Ovary (tissue), 9 donors: ENCODE results near the gene CUL4A. TPM values are rescaled to one million over a fixed set of nuclear protein-coding genes. Genes with fewer than 3 reads are reported as not detected.

Experiments used
- DNase-seq, 5 donors: peaks; one replicate each; pipeline ENCODE4 v3.0.0-alpha.2; 2019 to 2020
- H3K27ac ChIP-seq, 2 donors: fragments of 200-600 bp; one replicate each; pipeline versions ENCODE4 v1.5.1 to v1.8.0; 2019 to 2022
- H3K27me3 ChIP-seq: fragments of 200-600 bp; one replicate; pipeline ENCODE4 v1.8.0; 2022
- H3K36me3 ChIP-seq: fragments of 200-600 bp; sonication (generic); one replicate; pipeline ENCODE4 v1.5.1; 2019
- H3K4me1 ChIP-seq: one replicate; pipeline ENCODE4 v1.8.1; 2013; ENCODE audit warnings: mild to moderate bottlenecking, moderate library complexity; ENCODE audit not compliant: insufficient read depth
- H3K4me3 ChIP-seq: fragments of 200-600 bp; sonication (generic); one replicate; pipeline ENCODE4 v1.5.1; 2017
- H3K9me3 ChIP-seq, 2 donors: fragments of 200-600 bp in 1 of 2; sonication (generic) in 1 of 2; one replicate each; pipeline versions ENCODE4 v1.5.1 to v1.8.1; 2013 to 2019; ENCODE audit warnings: mild to moderate bottlenecking in 1 of 2, moderate library complexity in 1 of 2
- EP300 ChIP-seq: sonication (generic); formaldehyde crosslinking; IDR thresholded peaks from one replicate; pipeline ENCODE4 v1.6.1; 2017; ENCODE audit warnings: antibody characterized with exemption
- POLR2A ChIP-seq: fragments of 450-650 bp; IDR thresholded peaks from one replicate; pipeline ENCODE4 v1.6.1; 2017; ENCODE audit warnings: antibody characterized with exemption, mild to moderate bottlenecking, moderate library complexity
- WGBS, 3 donors: extraction: QIAGEN DNeasy Blood & Tissue Kit in 1 of 3; methylation state at CpG; one replicate each; pipeline versions ENCODE4 v1.1.5 to v1.1.7; 2013 to 2017; 5-methylcytosine and 5-hydroxymethylcytosine counted together
- intact Hi-C, 4 donors: fragments of 100-400 bp; cut with DNase I; formaldehyde crosslinking; loops; one replicate each; pipeline versions ENCODE4 v1.11.0 to v1.15.1; 2022 to 2023
- polyA plus RNA-seq, 2 donors: library from polyadenylated mRNA; stranded (reverse); fragments of 200-250 nt in 1 of 2; fragments of 350-450 nt in 1 of 2; fragmentation: Illumina TruSeq in 1 of 2; extraction: RNeasy Lipid Tissue Mini Kit (QIAGEN cat#74804) in 1 of 2; gene quantifications; one replicate each; pipeline ENCODE4 v1.2.3, GENCODE V29; 2013 to 2014
- total RNA-seq, 7 donors: library from RNA; depleted of rRNA in 2 of 7; stranded (reverse); fragments of >200 nt in 2 of 7; fragmentation: NEBNext Ultra II Directional in 3 of 7; extraction: Animal tissue kit (Norgen Biotek cat#: 25700) in 3 of 7; gene quantifications; one replicate each; pipeline versions ENCODE4 v1.1.0 to v1.2.4, GENCODE V29; 2016 to 2023
- TF ChIP-seq, protein P1 (sequence below), 3 donors: fragments of 450-650 bp in 2 of 3; fragments of 200-600 bp in 1 of 3; IDR thresholded peaks; one replicate each; pipeline versions ENCODE4 v1.5.1 to v1.8.0; 2016 to 2022; ENCODE audit warnings: antibody characterized with exemption in 3 of 3, mild to moderate bottlenecking in 1 of 3
- donor health status: DM: no; HTN: no; CAD: no; lungs with moderate emphysema.
- donor health status: DM: no; HTN: no; CAD: no.
- donor health status: Bipolar disorder and iron deficiency.
- donor health status: DM: yes; HTN: yes; CAD: no.
- donor health status: DM: no; HTN: no; CAD: no.
- donor health status: DM: yes; HTN: yes; CAD: no.

The CUL4A gene
- total and polyA plus RNA-seq, 9 donors = 24.0 to 66.4 (median 43.5) TPM

DNA sequence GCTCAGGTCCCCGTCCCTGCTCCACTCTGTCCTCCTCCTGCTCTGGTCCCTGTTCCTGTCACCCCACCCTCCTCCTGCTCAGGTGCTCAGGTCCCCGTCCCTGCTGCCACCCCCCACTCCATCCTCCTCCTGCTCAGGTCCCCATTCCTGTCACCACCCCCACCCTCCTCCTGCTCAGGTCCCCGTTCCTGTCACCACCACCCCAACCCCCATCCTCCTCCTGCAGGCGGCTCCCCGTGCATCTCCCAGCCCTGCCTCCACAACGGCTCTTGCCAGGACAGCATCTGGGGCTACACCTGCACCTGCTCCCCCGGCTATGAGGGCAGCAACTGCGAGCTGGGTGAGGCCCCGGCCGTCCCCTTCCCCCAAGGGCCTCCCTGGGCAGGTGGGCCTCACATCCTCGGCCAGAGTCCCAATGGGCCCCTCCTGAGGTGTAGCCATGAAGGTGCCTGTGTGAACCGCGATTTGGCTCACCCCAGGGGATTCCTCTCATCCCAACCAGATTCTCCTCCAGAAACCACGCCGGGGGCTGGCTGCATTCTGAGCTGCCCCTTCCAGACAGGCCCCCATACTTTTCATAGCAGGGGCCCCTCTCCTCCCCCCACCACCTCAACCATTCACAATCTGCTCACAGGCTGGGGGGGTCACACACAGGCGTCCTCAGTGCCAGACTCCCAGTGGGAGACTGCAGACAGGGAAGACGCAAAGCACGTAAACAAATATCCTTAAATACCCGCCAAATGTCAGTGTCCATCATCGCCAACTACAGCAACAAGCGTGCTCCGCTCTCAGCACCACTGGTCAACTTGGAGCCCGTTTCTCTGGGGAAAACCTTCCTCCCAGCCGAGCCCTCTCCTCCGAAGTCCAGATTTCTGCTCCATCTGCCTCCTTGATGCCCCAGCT, 46.4 kb upstream of the CUL4A start:
- TF ChIP-seq, protein P1, sequence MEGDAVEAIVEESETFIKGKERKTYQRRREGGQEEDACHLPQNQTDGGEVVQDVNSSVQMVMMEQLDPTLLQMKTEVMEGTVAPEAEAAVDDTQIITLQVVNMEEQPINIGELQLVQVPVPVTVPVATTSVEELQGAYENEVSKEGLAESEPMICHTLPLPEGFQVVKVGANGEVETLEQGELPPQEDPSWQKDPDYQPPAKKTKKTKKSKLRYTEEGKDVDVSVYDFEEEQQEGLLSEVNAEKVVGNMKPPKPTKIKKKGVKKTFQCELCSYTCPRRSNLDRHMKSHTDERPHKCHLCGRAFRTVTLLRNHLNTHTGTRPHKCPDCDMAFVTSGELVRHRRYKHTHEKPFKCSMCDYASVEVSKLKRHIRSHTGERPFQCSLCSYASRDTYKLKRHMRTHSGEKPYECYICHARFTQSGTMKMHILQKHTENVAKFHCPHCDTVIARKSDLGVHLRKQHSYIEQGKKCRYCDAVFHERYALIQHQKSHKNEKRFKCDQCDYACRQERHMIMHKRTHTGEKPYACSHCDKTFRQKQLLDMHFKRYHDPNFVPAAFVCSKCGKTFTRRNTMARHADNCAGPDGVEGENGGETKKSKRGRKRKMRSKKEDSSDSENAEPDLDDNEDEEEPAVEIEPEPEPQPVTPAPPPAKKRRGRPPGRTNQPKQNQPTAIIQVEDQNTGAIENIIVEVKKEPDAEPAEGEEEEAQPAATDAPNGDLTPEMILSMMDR (IDR thresholded peaks at IDR 0.05) = no peak
- TF ChIP-seq EP300 (no peak), POLR2A (no peak)
- H3K27me3 ChIP-seq = no peaks in the 10 kb centered on the region
- H3K4me1 ChIP-seq = no peaks in the 10 kb centered on the region
- H3K9me3 ChIP-seq = no peaks in the 10 kb centered on the region
- WGBS, 3 donors = 17 to 26% (median 22%) methylated on average over 21 to 25 of the region's 25 CpGs
- H3K27ac ChIP-seq = no peak overlapping the region
- H3K4me3 ChIP-seq = no peak overlapping the region
- no peak for DNase-seq
- intact Hi-C loops = no loop called here
- H3K36me3 ChIP-seq = no peaks in the 10 kb centered on the region

DNA sequence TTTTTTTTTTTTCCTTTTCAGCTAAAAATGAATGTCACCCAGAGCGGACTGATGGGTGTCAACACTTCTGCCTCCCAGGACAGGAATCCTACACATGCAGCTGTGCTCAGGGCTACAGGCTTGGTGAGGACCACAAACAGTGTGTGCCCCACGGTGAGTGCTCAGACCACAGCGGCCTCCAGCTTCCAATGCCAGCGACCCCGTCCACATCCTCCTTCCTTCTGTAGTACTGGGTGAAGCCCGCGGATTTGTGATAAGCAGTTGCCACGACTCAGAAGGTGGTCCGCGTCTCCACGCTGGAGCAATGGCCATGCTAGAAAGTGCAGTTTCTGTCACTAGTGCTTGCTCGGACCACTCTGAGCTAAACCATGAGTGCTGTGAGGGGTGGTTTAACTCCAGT, 44.9 kb upstream of the CUL4A start:
- Histone ChIP-seq H3K4me1 (no peaks in the 10 kb centered on the region), H3K9me3 (no peaks in the 10 kb centered on the region), H3K27me3 (no peaks in the 10 kb centered on the region), H3K36me3 (no peaks in the 10 kb centered on the region), H3K4me3 (no peak overlapping the region), H3K27ac (no peak overlapping the region)
- 72 to 86% (median 73%) methylated on average over 12 of the region's 12 CpGs for WGBS, 3 donors
- no peak for TF ChIP-seq EP300
- TF ChIP-seq POLR2A = no peak
- TF ChIP-seq, protein P1 (IDR thresholded peaks at IDR 0.05) = no peak
- intact Hi-C loops = no loop called here
- no peak for DNase-seq

DNA sequence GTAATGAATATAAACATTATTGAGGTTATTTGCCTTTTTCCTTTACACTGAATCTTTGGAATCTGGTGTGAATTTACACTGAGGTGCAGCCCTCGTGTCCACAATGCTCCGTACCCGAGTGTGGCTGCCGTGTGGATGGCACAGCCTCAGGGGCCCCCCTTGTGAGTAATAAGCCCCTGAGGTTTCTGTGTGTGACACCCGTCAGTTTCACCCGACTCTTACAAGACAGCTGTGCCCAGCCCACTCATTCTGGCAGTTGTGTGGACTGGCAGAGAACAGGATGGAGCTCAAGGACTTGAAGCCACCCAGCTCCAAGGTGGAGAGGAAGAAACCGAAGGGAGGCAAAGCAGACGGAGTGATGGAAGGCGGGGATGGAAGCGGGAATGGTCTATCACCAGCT, 43.1 kb upstream of the CUL4A start:
- no peaks in the 10 kb centered on the region for H3K4me1 ChIP-seq
- no peak overlapping the region for H3K27ac ChIP-seq
- intact Hi-C loops = no loop called here
- H3K27me3 ChIP-seq = no peaks in the 10 kb centered on the region
- H3K36me3 ChIP-seq = no peaks in the 10 kb centered on the region
- no peak for TF ChIP-seq POLR2A
- H3K4me3 ChIP-seq = no peak overlapping the region
- H3K9me3 ChIP-seq = no peaks in the 10 kb centered on the region
- WGBS, 3 donors = 87 to 93% (median 90%) methylated on average over 10 of the region's 10 CpGs
- DNase-seq = no peak

DNA sequence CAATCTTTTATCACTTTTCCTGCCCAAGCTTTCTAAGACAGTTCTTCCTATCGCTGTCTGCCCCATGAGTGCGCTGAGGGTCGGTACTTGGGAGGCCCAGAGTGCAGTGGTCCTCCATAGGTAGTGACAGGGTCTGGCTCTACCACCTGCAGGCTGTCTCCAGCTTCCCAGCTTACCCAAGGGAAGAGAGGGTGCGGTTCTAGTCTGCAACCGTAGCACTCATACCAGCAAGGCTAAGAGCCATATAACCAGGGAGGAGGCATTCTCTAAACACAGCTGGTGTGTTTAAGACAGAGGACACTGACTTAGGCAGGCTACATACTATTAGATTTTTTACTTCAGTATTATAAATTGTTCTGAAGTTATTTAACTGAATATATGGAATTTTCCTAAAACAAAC, 42.7 kb upstream of the CUL4A start:
- Histone ChIP-seq H3K9me3 (no peaks in the 10 kb centered on the region), H3K4me1 (no peaks in the 10 kb centered on the region), H3K4me3 (no peak overlapping the region), H3K27me3 (no peaks in the 10 kb centered on the region), H3K36me3 (no peaks in the 10 kb centered on the region), H3K27ac (no peak overlapping the region)
- TF ChIP-seq, protein P1 (IDR thresholded peaks at IDR 0.05) = no peak
- TF ChIP-seq EP300 (no peak), POLR2A (no peak)
- 89 to 90% (median 90%) methylated on average over 5 of the region's 5 CpGs for WGBS, 3 donors
- DNase-seq = no peak
- intact Hi-C loops = no loop called here

DNA sequence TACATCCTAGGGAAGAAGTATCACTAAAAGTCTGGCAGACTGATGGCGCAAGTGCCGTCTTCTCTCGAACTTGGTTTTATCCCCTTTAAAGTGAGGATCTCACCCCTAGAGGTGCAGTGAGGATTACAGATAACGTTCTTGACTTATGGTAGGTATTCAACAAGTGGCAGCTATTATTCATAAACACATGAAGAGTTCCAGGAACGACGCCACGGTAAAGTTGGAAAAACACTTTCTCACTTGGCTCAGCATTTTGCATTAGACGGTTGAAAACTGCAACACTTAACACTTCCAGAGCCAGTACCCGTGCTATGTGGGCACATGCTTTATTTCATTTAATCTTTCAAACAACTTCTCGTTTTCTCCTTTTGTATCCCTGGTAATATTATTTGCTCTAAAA, 42.3 kb upstream of the CUL4A start:
- Histone ChIP-seq H3K4me3 (no peak overlapping the region), H3K9me3 (no peaks in the 10 kb centered on the region), H3K27me3 (no peaks in the 10 kb centered on the region), H3K4me1 (no peaks in the 10 kb centered on the region), H3K36me3 (no peaks in the 10 kb centered on the region), H3K27ac (no peak overlapping the region)
- intact Hi-C loops = no loop called here
- TF ChIP-seq, protein P1 (IDR thresholded peaks at IDR 0.05) = no peak
- WGBS, 3 donors = 93 to 94% (median 94%) methylated on average over 10 of the region's 10 CpGs
- no peak for DNase-seq
